Progenitor cell of endocrine pancreas (in vitro differentiated cells): ENCODE results near the gene FAM163A. TPM values are rescaled to one million over a fixed set of nuclear protein-coding genes. Genes with fewer than 3 reads are reported as not detected.

Source experiments
- DNase-seq: peaks from one replicate; pipeline ENCODE4 v3.0.0; 2021; ENCODE audit warnings: low spot score; ENCODE audit not compliant: unreplicated experiment
- H3K27ac Mint-ChIP-seq: 2 replicates; pipeline ENCODE4 v1.8.0; 2021; ENCODE audit warnings: mild to moderate bottlenecking, moderate library complexity, mixed read lengths
- H3K27me3 Mint-ChIP-seq: 2 replicates; pipeline ENCODE4 v1.8.0; 2021; ENCODE audit warnings: mixed read lengths
- H3K36me3 Mint-ChIP-seq: 2 replicates; pipeline ENCODE4 v1.8.0; 2022; ENCODE audit warnings: mixed read lengths; ENCODE audit not compliant: insufficient read depth
- H3K4me1 Mint-ChIP-seq: 2 replicates; pipeline ENCODE4 v1.8.0; 2021; ENCODE audit warnings: low read depth, mixed read lengths
- H3K4me3 Mint-ChIP-seq: 2 replicates; pipeline ENCODE4 v1.8.0; 2021; ENCODE audit warnings: low read depth, mild to moderate bottlenecking, moderate library complexity, mixed read lengths
- H3K9me3 Mint-ChIP-seq: 2 replicates; pipeline ENCODE4 v1.8.0; 2021; ENCODE audit warnings: low read depth, mixed read lengths
- CTCF ChIP-seq: fragments of 200-600 bp; sonication (generic); IDR thresholded peaks from one replicate; pipeline ENCODE4 v1.5.0; 2021; ENCODE audit warnings: antibody characterized with exemption, mild to moderate bottlenecking; ENCODE audit not compliant: unreplicated experiment
- total RNA-seq: library from RNA; stranded (reverse); gene quantifications from 2 replicates; pipeline ENCODE4 v1.2.1, GENCODE V29; 2021

FAM163A gene
- total RNA-seq, 1 donor from 2014 or later = 1.1 TPM

- DNase-seq = no peak
- no peaks in the 10 kb centered on the region for H3K4me1 Mint-ChIP-seq
These were observed 30.2 kb downstream of the FAM163A start for GRCh38 chr1:179773264-179773663.

DNA sequence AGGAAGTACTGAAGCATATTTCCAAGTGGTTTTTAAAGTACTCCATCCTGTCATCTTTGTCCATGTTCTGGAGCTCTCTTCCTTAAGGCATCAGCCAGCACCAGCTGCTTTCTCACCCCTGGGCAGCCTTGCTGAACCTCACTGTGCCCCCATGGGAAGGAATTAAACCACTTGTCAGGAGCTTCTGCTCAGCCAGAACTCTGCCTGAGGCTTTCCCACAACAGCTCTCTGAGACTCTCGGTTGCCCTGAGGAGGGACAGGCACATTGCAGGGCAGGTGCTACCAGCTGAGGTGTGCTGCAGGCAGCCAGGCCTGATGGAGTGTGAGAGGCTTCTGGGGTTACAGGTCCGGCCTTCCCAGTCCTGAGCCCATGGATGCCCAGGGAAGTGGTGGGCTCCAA lies 30.9 kb downstream of the FAM163A start:
- Mint-ChIP-seq H3K27me3 (peaks cover 13% of the 10 kb centered on the region), H3K4me1 (no peaks in the 10 kb centered on the region), H3K4me3 (no peak overlapping the region), H3K27ac (no peak overlapping the region), H3K36me3 (no peaks in the 10 kb centered on the region), H3K9me3 (peaks cover 3% of the 10 kb centered on the region)
- TF ChIP-seq CTCF = no peak
- no peak for DNase-seq

More at GRCh38 chr1:179773264-179773663, 30.2 kb downstream of the FAM163A start:
- H3K27ac Mint-ChIP-seq = no peak overlapping the region
- H3K36me3 Mint-ChIP-seq = no peaks in the 10 kb centered on the region
- H3K27me3 Mint-ChIP-seq = peaks cover 13% of the 10 kb centered on the region
- H3K9me3 Mint-ChIP-seq = peaks cover 3% of the 10 kb centered on the region
- H3K4me3 Mint-ChIP-seq = no peak overlapping the region
- no peak for TF ChIP-seq CTCF

- no peaks in the 10 kb centered on the region for H3K4me1 Mint-ChIP-seq
- no peak overlapping the region for H3K4me3 Mint-ChIP-seq
- no peak for TF ChIP-seq CTCF
- no peak for DNase-seq
- peaks cover 13% of the 10 kb centered on the region for H3K27me3 Mint-ChIP-seq
- H3K27ac Mint-ChIP-seq = no peak overlapping the region
- H3K36me3 Mint-ChIP-seq = no peaks in the 10 kb centered on the region
- H3K9me3 Mint-ChIP-seq = peaks cover 3% of the 10 kb centered on the region
These were observed 31.5 kb downstream of the FAM163A start for GRCh38 chr1:179774566-179774965.

DNA sequence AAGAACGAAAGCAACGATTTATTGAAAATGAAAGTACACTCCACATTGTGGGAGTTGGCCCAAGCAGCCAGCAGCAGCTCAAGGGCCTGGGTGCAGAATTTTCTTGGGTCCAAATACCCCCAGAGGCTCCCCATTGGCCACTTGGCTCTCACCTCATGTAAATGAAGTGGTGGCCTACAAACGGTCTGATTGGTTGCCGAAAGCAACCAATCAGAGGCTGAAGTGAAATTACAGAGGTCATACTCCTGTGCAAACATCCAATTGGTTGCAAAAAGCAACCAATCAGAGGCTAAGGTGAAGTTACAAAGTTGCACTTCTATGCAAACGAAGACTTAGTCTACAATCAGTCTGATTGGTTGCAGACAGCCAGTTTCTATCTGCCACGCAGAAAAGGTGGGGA lies 31.9 kb downstream of the FAM163A start:
- Mint-ChIP-seq H3K9me3 (peaks cover 2% of the 10 kb centered on the region), H3K4me3 (no peak overlapping the region), H3K27me3 (peaks cover 13% of the 10 kb centered on the region), H3K27ac (no peak overlapping the region), H3K4me1 (no peaks in the 10 kb centered on the region), H3K36me3 (no peaks in the 10 kb centered on the region)
- no peak for DNase-seq
- TF ChIP-seq CTCF = no peak

DNA sequence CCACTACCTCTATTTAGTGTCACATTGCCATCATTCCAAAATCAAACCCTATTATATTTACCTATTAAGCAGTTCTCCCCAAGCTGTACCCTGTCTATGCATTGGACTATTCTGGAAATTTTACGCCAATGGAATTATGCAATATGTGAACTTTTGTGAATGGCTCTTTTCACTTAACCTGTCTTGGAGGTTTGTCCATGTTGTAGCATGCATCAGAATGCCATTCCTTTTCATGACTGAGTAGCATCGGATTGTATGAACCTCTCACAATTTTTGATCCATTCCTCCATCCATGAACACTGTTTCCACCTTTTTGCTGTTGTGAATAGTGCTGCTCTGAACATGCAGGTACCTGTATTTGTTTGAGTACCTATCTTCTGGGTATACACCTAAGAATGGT lies 33.7 kb downstream of the FAM163A start:
- no peak for TF ChIP-seq CTCF

More for the DNA sequence above, 33.7 kb downstream of the FAM163A start:
- H3K27me3 Mint-ChIP-seq = peaks cover 3% of the 10 kb centered on the region
- H3K4me3 Mint-ChIP-seq = no peak overlapping the region
- H3K36me3 Mint-ChIP-seq = no peaks in the 10 kb centered on the region
- DNase-seq = no peak
- H3K9me3 Mint-ChIP-seq = no peaks in the 10 kb centered on the region
- no peak overlapping the region for H3K27ac Mint-ChIP-seq
- H3K4me1 Mint-ChIP-seq = no peaks in the 10 kb centered on the region
